K562 treated with DMSO at 1 percent for 4 hours (cell line): ENCODE results near the gene DNAH3. TPM values are rescaled to one million over a fixed set of nuclear protein-coding genes. Genes with fewer than 3 reads are reported as not detected.

Source experiments
- total RNA-seq: library from RNA; unstranded; fragments of 300-600 nt; gene quantifications from 2 replicates; pipeline ENCODE4 v1.2.3, GENCODE V29; 2022; ENCODE audit not compliant: insufficient read depth

Gene DNAH3, protein sequence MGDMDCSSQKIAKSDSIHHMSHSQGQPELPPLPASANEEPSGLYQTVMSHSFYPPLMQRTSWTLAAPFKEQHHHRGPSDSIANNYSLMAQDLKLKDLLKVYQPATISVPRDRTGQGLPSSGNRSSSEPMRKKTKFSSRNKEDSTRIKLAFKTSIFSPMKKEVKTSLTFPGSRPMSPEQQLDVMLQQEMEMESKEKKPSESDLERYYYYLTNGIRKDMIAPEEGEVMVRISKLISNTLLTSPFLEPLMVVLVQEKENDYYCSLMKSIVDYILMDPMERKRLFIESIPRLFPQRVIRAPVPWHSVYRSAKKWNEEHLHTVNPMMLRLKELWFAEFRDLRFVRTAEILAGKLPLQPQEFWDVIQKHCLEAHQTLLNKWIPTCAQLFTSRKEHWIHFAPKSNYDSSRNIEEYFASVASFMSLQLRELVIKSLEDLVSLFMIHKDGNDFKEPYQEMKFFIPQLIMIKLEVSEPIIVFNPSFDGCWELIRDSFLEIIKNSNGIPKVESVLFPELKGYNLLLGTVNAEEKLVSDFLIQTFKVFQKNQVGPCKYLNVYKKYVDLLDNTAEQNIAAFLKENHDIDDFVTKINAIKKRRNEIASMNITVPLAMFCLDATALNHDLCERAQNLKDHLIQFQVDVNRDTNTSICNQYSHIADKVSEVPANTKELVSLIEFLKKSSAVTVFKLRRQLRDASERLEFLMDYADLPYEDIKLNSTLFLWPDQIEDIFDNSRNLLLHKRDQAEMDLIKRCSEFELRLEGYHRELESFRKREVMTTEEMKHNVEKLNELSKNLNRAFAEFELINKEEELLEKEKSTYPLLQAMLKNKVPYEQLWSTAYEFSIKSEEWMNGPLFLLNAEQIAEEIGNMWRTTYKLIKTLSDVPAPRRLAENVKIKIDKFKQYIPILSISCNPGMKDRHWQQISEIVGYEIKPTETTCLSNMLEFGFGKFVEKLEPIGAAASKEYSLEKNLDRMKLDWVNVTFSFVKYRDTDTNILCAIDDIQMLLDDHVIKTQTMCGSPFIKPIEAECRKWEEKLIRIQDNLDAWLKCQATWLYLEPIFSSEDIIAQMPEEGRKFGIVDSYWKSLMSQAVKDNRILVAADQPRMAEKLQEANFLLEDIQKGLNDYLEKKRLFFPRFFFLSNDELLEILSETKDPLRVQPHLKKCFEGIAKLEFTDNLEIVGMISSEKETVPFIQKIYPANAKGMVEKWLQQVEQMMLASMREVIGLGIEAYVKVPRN (N-terminal part only)
- total RNA-seq: 0.20 and 0.47 TPM in 2 replicates

DNA sequence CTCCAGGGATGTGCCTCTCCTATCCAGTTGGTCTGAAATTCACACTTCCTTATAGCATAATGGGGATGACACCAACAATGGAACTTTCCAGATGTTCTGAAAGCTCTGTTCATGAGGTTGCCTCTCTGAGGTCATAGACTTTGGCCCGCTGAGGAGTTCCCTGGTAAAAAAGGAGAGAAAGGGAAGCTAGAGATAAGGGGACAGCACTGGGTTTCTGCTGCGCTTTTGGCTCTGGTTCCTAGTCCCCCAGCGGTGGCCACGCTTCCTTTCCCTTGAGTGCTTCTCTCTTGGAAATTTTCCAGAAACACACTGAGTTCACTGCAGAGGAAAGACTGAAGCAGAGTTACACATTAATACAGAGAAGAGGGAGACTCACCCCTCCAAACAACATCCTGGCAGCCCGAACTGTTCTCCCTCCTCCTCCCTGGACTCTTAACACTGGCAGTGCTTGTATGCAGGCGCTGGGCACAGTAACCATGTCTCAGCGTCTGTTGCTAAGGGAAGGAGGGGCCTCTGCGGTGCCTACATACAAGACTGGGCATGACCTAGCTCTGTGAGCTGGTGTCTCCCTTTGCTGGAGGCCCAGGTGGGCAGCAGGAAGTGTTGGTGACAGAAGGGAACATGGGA lies at the start of gene DNAH3:
TSS of gene DNAH3 (minus strand) at position 472 of the 627 bp plus-strand sequence. CDS start 527 bp downstream, outside the sequence.

DNA sequence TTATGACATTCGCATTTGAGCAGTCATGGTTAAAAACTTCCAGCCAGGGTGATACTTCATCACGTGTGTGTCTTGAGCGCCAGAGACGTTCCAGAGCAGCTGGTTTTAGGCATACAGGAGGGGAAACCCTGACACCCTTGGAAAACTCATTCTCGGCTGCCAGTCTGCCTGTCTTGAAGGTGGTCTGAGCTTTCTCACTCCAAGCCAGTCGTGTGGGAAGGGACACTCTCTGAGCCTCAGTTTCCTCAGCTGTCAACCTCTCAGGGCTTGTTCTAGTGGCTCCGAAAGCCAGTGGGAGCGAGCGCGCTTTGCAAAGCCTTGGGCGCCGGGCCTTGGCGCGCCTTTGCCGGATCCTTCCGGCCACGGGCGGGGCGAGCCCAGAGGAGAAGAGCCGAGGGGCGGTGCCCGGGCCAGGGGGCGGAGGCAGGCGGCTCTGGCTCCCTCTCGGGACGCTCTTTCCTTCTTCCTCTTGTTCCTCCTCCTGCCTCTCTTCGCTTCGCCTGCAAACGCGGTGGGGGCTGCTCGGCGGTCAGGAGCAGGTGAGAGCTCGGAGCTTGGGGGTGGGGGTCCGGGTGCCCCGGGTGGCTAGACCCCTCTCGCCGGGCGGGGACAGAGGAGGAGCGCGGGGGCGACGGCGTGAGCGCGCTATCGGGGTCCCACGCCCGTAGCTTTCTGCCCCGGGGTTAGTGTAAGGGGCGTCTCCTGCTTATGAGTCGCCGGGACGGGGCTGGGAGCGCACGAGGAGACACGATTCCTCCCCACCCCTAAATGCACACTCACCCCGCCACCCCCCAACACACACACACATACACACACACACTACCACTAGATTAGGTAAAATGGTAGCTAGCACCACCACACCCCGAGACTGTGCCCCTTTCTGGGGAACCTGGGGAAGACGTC lies 7.8 kb upstream of the DNAH3 start, which contains the start of gene LDAF1:
TSS of gene LDAF1 (plus strand) at position 467 of the 903 bp plus-strand sequence. CDS start 2,509 bp downstream, outside the sequence.

DNA sequence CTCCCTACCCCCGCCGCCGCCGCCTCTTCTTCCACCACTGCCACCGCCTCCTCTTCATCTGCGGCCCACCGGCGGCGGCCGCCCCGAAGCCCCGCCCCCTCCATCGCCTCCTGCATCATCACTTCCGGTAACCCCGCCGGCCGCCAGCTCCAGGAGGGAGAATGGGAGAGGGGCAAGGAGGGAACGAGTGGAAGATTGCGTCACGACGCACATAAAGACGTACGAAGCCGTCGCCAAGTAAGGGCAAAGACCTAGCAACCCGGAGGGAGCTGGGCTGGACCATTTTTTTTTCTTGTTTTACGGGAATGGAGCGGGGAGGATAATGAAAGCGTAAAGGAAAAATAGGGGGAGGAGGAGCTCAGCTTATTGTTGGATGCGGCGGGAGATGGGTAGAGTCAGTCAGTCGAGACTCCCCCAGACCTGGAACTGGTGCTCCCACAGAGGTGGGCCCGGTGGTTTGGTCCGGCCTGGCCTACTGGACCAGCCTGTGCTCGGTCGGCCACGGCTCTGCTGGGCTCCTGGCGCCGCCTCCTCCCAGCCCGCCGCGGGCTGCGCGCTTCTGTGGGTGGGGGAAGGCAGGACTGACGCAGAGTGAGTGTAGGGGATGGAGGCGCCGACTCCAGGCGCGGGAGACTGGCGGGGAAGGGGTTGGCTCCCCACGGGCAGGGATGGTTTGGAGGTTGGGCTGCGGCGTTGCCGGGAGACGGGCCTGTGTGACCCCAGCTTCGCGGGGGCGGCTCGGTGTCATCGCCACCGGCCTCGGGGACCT lies 250.2 kb downstream of the DNAH3 start, which contains the start of the genes DCUN1D3 and LYRM1:
TSS of gene DCUN1D3 (minus strand) at position 60 of the 769 bp plus-strand sequence. CDS start 37,820 bp downstream, outside the sequence.
TSS of gene LYRM1 (plus strand) at position 473 of the 769 bp plus-strand sequence. CDS start 14,785 bp downstream, outside the sequence.

Other genes with a start within 250 kb of the DNAH3 start
- 15.0 and 19.9 TPM in 2 replicates for gene LDAF1, start 7.8 kb upstream of the DNAH3 start, total RNA-seq
- gene ZP2, start 60.7 kb upstream of the DNAH3 start, total RNA-seq: not detected in 2 replicates
- gene ANKS4B, start 82.9 kb upstream of the DNAH3 start, total RNA-seq: not detected in 2 replicates
- 2.4 and 3.8 TPM in 2 replicates for gene CRYM, start 127.4 kb upstream of the DNAH3 start, total RNA-seq